ENCODE data around the gene WNT3A. TPM values are rescaled to one million over a fixed set of nuclear protein-coding genes. Genes with fewer than 3 reads are reported as not detected.
A peak's percentile ranks its signal among the peaks of the same experiment; 100 is the strongest.

The WNT3A gene
- total and polyA plus RNA-seq, 9 of the 15 experiments (the other 6 are each of a cell fraction or from before 2014, with no cell fraction given), result not detected

- TF ChIP-seq CLOCK (CRISPR knock-in tag; IDR thresholded peaks at IDR 0.05; ENCODE audit: borderline replicate concordance), result no peak
- TF ChIP-seq, protein P1, sequence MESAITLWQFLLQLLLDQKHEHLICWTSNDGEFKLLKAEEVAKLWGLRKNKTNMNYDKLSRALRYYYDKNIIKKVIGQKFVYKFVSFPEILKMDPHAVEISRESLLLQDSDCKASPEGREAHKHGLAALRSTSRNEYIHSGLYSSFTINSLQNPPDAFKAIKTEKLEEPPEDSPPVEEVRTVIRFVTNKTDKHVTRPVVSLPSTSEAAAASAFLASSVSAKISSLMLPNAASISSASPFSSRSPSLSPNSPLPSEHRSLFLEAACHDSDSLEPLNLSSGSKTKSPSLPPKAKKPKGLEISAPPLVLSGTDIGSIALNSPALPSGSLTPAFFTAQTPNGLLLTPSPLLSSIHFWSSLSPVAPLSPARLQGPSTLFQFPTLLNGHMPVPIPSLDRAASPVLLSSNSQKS (CRISPR knock-in tag; IDR thresholded peaks at IDR 0.05), result no peak
- TF ChIP-seq POLR2G (IDR thresholded peaks at IDR 0.05; ENCODE audit: low read depth, low read length), result peak; percentile 68
- no peak for TF ChIP-seq HNRNPH1 (optimal IDR thresholded peaks at IDR 0.05; ENCODE audit: low read depth, low read length)
- TF ChIP-seq MAX (CRISPR knock-in tag; IDR thresholded peaks at IDR 0.05), result 0 out of 2 replicates have a peak, but pooled peaks have one; percentile 36
Measured at GRCh38 chr1:228097333-228098081, 90.7 kb downstream of the WNT3A start (continued).
